ENCODE data around the gene SPATS2L.

SPATS2L gene

DNA sequence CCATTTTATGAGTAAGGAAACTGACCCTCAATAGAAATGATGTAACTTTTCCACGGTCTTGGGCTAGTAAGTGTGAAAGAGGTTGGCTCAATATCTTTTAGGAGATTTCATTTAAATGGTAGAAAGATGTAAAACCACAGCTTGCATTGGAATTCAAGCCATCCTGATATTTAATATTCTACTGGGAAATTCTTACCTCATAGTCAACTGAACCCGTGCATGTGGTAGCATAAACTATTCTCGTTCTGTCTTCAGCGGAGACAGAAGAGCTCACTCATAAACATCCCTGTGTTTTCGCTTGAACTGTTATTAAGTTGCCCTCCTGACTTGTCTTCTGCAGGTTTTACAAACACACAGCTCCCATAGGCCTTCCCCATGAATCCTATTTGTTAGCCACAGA lies 8.5 kb upstream of the SPATS2L start:
- DNase-seq (no peak), ATAC-seq (no peak)

DNA sequence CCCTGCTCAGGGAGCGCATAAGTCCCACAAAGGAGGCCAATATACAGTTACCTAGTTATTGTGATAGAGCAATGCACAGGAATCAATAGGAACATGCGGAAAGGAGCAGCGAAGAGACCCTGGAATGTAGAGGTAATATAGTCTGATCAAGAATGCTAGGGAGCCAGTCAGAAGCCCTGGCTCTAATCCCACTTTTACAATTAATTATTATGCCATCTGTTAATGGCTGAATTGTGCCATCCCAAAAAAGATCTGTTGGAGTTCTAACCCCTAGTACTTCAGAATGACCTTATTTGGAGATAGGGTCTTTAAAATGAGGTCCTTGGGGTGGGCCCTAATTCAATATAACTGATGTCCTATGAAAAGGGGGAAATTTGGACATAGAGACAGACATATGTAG lies 7.7 kb upstream of the SPATS2L start:
- no peak for ATAC-seq
- DNase-seq, result no peak

DNA sequence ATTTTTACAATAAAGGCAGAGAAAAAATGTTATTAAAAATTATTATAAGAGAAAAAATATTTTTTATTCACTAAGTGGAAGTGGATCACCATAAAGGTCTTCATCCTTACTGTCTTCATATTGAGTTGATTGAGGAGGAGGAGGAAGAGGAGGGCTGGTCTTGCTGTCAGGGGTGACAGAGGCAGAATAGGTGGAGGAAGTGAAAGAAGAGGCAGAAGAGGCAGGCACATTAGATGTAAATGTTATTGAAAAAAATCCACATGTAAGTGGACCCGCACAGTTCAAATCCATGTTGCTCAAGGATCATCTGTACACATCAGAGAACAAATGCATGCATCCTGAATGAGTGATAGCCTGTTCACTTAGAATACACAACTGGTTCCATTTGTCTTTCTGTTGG lies 6.4 kb upstream of the SPATS2L start:
- ATAC-seq, result no peak
- DNase-seq, result no peak

DNA sequence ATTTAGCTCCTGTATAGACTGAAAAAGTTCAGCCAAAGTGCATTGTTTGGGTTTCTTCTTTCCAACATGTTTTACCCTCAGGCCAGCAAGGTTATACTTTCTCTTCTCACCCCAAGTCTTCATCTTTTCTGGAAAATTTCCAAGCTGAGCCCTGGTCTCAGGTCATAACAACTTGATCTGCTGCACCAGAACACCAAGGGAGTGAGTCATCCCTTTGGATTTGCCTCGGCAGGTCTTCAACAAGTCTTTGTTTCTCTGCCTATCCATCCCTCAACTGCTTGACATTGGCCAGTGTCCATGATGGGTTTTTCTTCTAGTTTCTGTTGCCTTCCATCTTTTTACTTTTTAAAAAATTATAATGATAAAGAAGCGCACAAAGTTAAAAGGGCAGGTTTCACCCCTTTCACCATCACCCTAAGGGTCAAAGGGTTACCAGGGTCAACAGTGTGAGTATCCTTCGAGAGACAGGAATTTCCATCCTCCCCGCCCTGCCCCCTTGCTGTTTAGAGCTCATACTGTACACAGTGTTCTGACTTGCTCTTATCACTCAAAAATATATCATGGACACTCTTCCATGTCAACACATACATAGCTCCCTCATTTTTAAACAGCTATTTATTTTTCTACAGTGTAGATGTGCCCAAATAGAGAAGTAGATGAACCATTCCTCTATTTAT lies 5.7 kb upstream of the SPATS2L start:
- DNase-seq (no peak), ATAC-seq (no peak)

DNA sequence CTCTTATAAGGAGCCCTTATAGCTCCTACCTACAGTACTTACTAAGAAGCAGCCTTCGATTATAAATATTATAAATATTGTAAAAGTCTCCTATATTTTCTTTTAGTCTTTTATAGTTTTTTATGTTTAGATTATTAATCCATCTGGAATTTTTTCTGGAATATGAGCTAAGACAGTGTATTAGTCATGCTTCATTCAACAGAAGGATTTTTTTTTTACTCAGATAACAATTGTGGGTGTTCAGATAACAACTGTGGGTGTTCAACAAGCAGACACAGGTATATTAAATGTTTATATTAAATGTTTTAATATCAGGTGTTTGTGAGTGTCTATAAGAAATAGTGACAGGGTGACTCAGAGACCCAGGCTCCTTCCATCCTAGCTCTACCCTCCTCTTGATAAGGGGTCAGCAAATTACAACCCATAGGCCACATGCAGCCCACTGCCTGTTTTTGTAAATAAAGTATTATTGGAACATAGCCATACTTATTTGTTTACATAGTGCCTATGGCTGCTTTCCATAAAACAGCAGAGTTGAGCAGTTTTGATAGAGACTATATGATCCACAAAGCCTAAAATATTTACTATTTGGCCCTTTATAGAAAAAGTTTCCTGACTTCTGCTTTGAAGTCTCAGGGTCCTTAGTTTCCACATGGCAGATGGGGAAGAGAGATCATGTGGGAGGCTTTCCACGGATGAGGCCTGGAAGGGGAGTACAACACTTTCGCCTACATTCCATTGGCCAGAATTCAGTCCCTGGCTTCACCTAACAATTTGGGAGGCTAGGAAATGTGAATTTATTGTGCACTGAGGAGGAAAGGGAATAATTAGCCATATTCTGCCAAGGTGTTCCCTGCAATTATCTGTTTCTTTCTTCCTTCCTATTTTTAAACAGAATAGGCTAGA lies 4.3 kb upstream of the SPATS2L start:
- ATAC-seq, result no peak
- DNase-seq, result no peak

DNA sequence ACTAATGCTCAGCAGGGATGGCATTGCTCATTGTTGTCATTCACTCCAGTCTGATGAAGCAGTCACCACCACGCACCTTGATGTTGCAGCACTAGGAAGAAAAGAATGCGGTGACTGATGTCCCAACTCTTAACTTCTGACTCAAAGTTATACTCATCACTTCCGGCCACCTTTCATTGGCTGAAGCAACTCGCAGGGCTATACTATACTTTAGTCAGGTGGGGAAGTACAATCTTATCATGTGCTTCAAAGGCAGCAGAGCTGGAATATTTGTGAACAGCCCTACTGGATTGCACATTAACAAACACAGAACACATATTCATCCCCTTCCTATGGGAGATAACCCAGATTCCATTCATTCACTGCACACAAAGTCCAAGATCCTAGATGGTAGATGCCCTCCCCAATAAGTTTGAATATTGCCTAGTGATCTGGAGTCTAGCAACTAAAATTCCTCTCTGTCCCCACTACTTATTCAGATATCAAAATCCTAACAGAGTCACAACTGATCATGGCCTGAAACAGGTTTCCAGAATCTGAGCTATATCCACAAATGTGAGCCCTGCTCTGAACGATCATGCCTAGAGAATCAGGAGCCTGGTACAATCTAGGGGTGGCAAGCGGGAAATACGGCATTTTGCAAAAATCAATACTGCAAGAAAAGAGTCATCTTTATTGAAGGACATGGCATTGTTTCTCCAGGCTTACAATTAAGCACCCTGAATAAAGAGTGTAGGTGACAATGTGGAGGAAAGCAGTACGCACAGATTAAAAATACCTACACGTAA lies 3.4 kb upstream of the SPATS2L start:
- ATAC-seq, result no peak

DNA sequence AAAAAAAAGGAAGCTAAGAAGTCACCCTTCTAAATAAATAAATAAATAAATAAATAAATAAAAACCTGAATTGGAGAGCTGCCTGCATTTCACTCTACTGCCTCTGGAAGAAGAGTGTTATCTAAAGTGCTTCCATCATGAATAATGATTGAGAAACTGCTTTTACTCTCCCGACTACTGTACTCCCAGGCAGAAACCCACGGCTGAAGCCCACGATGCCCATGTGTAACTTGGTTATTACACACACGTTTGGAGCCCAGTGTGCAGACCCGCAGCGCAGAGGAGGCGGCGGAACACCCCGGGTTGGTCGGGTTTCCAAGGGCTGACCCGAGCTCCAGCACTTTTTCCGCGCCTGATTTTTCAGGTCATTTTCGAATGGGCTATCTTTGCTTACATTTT lies 697 bp upstream of the SPATS2L start:
- no peak for ATAC-seq
- peak; percentile 5 for DNase-seq

More for the DNA sequence above, 3.4 kb upstream of the SPATS2L start:
- no peak for DNase-seq

DNA sequence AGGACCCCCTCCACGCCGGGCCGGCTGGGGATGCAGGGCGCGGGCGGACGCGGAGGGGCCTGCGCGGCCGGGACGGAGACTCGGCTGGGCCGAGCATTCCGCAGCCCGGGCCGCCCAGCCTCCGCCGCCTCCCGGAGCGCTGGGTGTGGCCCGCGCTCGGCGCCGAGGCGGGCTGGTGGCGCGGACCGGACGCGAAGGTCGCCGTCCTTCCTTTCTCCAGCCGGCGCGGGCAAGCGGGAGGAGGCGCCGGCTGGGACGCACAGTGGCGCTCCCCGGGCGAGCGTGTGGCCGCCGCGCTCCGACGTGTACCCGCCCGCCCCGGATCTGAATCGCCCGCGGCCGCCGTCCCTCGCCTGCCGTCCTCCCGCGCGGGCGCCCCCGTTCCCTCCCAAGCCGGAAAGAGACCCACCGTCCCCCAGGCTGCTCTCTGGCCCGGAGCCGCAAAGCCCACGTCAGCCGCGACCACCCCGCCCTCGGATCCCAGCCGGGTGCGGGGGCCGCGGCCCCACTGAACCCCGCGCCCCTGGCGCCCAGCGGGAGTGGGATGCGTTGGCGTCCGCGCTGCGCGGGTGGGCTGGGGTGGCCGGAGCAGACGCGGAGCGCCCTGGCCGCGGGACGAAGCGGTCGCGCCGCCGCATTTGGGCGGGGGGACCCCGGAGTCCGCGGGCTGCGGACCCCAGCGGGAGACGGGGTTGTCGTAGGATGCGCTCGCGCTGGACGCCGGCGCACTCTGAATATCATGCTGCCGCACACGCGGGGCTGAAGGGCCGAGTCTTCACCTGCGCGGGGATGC lies 634 bp downstream of the SPATS2L start:
- DNase-seq, result peak; percentile 37
- ATAC-seq, result peak; percentile 55

DNA sequence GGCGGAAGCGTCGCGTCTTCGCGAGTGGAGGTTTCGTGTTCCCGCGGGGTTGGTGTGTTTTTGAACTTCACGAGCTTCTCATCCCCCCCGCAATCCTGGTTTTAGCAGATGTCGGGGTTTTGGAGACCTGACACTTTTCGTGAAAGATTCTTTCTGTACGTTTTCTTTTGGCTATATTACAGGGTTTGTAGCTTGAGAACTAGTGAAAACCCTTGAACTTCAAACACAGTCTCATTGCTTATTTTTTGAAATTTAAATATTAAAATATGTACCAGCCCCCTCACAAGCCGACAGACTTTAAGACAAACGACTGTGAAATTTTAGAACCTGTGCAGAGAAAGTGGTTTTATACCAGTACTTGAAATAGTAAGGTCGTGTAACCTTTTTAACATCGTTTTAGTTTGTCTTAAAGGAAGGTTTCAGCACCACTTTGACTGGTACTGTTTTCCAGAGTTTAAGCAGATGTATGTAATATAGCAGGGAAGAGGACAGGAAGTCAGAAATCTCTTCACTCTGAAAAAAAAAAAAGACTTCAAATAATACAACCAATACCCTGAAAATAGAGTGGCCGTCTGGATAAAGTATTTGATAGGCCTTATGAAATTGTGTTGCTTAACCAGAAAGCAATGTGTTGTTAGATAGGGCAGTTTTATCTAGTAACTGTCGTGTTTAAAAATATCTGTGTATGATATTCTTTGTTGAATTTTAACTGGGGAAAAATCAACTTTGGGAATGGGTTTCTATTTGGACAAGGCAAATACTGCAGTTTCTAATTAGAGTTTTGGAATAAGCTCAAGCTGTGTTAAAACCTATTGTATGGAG lies 1.4 kb downstream of the SPATS2L start:
- DNase-seq, result no peak
- no peak for ATAC-seq

DNA sequence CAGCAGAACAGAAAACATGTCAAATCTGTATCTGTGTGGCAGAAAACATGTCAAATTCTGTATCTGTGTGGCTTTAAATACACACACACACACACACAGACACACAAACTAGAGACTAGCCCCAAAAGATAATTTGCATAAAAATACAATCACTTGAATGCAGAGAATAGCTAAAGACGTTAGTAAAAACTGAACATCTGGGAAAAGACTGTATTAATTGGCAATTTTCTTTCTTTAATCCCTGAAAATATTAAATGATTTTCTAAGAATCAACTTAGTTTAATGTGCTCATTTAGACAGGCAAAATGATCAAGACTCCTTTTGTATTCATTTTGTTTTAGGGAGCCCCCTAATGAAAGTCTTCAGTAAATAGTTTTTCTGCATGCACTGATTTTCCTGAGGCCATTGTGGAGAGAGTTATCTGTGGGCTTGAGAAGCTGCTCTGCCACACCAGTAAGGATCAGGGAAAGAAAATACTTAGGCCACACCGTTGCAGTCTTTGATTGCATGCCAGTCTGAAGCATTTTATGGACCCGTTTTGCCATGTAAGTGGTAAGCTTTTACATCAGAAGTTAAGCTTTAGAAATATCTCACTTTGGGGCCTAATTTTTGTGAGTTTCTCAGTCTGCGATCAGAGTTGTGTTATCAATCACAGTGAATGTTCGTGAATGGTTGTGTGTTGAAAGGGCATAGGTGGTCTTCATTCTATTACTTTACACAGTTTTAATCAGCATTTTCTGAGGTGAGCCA lies 2.2 kb downstream of the SPATS2L start:
- no peak for ATAC-seq
- DNase-seq, result no peak

DNA sequence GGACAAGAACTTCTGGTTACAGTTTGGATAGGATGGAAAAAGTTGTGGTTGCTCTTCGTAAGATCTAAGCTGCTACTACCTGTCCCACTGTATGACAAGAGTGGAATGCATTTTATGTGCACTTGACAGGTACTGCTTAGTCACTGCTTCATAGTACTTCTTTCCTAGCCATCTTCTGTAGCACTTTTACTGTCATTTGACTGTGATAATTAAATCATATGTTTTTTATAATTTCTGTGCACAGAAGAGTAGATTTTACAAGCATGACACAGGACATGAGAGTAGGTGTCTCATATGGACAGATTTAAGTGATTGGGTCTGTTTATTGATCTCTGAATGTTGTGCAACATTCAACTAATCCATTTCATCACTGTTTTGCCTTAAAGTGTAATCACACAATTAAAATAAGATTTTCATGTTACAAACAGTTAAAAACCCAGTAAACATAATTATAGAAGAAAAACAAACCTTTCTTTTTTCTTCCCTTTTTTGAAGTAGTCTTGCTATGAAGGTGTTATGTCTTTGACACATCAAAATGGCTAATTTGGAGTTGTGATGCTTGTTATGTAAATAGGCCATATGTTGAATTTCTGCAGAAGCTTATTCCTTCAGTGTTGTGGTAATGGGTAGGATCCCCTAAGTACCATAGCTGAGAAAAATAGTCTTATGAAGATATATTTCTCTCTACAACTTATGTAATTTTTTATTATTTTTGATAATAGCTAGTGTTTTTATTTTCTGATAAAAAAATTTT lies 3.0 kb downstream of the SPATS2L start:
- ATAC-seq (no peak), DNase-seq (no peak)

DNA sequence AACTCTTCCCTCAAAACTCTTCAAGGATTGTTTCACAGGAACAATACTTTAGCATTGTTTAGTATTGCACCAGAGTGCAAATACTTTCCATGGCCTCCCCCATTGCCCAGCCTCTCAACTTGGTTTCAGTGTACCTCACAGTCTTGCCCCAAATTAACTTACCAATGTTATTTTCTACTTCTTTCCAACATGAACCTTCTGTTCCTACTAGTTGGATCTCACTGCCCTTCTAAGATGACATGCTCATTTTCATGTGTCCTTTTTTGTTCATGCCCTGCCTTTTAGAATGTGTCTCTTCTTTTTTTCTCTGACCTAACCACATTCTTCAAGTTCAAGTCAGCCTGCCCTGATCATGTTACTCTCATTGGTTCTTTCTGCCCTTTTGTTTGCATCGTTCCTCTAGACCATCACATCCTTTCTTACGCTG lies 4.1 kb downstream of the SPATS2L start:
- no peak for DNase-seq
- no peak for ATAC-seq

DNA sequence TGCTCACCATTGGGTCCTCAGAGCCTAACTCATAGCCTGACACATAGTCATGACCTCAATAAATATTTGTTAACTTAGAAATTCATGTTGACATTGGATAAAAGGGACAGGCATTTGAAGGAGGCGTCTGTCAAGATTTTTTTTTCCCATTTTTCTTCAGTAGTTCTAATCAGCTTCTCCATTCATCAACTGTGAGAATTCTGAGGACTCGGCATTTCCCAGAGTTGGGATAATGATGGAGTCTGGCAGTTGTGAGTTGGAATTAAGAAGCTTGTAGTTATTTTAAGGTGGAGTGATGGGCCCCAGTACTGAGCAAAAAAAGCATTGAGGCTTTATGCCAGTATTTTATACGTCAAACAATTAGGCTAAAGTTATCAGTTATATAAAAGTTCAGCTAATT lies 4.6 kb downstream of the SPATS2L start:
- DNase-seq (no peak), ATAC-seq (no peak)

DNA sequence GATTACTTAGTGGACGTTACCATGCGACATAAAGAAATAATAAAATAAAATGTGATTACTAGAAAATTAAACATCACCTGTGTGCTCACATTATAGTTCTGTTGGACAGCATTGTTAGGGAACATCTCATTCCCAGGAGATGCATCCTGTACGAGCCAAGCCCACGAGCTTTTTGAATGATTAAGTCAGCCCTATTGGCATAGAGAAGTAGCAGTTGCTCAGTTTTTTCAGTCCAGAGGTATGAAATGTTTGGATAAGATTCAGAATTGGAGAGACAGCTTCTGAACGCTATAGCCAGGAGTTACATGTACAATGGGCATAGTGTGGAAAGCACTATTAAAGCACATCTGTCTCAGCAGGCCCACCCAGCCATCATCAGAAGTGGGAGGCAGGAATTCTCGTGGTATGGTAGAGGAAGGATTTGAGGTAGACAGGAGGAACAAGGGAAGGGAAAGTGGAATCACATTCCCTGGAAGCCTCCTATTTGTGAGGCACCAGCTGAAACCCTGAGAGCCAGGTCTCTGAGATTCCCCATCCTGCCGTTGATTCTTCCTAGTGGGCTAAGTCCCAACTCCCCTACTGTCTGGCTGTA lies 8.6 kb downstream of the SPATS2L start:
- no peak for DNase-seq
- no peak for ATAC-seq

DNA sequence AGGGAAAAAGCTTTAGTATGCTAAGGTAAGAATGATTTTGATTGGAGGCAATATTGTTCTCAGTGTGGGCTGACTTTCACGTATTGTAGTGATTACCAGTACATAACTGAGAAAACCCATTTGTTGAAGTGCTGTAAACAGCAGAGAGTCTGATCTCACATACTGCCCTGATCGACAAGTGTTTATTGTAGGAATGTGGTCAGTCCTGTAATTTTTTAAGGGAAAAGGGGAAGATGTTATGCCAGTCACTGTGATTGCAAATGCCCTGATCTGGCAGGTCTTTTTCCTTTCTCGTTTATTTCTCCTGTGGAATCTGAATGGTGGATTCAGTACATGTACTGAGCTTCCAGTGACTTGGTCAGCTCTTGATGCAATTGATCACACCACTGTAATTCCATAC lies 11.5 kb downstream of the SPATS2L start:
- DNase-seq, result no peak
- ATAC-seq, result no peak

DNA sequence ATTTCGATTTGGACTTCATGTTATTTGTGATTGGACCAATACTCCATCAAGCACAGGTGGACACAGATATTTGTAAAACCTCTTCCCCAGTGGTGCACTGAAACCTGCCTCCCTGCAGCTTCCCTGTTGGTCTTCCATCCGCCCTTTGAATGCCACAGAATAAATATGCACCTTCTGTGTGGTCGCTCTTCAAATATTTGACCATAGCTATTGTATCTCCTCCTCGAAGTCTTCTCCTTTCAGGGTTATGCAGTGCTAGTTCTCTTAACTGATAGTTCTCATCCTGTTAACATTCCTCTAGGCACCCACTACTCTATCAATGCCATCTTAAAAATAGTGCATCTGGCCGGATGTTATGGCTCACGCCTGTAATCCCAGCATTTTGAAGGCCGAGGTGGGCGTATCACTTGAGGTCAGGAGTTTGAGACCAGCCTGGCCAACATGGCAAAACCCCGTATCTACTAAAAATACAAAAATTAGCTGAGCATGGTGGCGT lies 12.5 kb downstream of the SPATS2L start:
- DNase-seq (no peak), ATAC-seq (no peak)

DNA sequence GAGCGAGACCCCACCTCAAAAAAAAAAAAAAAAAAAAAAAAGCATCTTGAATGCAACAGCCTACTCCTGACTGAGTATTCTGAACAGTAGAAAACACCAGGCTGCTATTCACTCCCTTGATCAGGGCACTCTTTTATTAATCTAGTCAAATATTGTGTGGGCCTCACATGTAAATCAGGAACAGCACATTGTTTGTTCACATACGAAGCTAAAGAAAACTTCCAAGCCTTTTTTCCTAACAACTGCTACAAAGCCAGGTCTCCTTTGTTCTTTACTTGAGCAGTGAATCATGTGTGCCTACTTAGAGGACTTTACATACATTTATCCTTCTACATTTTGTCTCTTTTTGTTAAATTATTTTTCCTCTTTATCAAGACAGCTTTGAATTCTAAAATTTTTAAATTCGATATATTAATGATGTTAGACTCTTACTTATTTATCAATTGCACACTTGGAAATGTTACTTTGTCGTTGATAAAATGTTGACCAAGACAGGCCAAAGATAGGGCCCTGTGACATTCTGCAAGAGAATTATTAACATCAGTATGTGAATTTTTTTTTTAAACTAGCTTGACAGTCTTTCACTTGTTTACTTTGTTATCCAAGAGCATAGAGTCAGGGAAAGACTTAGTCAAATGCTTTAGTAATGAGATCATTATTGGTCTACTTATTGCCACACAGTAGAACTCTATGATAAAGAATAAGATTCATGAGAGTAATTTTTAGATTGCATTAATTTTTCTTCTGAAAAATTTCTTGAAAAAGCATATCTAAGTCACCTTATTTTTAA lies 13.2 kb downstream of the SPATS2L start:
- ATAC-seq, result no peak
- no peak for DNase-seq

DNA sequence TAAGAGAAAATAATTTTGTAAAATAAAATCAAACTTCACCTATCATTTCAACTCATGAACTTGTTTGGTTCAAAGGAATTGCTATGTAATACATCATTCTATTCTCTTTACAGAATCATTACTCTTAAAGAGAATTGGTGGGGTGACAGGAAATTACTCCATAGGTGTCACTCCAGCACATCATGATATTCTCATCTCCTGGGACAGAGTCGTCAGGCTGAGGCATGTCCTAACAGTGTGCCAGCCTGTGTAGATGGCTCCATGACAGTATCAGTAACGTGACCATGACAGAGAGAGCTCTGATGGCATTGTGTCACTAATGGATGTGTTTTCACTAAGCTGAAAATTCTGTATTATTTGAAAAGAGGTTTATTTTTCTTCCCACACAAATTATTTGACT lies 13.9 kb downstream of the SPATS2L start:
- ATAC-seq, result no peak

More for the DNA sequence above, 13.9 kb downstream of the SPATS2L start:
- DNase-seq, result no peak
